GM19452 (cell line): ENCODE data around the gene PRRT2.

Experiments used
- ATAC-seq: cut with Tn5 transposase; IDR thresholded peaks from one replicate; pipeline ENCODE4 v1.9.1; 2021; ENCODE audit not compliant: unreplicated experiment

The PRRT2 gene

GRCh38 chr16:29811170-29811895 lies 660 bp upstream of the PRRT2 start:
- no peak for ATAC-seq

- no peak for ATAC-seq
Measured at GRCh38 chr16:29812754-29813643, 1.0 kb downstream of the PRRT2 start.

DNA sequence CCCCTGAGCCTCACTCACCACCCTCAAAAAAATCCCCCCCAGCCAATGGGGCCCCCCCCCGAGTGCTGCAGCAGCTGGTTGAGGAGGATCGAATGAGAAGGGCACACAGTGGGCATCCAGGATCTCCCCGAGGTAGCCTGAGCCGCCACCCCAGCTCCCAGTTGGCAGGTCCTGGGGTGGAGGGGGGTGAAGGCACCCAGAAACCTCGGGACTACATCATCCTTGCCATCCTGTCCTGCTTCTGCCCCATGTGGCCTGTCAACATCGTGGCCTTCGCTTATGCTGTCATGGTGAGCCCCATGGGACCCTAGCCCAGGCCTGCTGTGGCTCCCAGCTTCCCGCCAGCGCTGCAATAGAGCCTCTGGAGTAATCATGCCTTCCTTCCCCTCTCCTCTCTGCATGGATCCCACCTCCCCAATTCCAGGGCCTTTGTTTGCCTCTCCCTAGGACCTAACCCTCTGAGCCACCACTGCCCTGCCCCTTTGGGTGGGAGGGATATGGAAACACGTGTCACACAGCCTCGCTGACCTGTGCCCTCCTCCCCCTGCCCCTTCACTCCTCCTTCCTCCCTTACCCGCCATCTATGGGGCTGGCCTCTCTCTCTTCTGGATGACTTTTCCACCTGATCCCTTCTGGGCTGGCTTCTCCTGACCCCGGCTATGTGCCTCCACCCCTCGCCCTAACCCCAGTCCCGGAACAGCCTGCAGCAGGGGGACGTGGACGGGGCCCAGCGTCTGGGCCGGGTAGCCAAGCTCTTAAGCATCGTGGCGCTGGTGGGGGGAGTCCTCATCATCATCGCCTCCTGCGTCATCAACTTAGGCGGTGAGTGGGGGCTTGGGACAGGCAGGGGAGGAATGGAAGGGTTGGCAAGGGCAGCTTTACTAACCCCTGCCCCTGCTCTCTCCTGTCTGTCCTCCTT lies 1.9 kb downstream of the PRRT2 start:
- ATAC-seq: no peak

DNA sequence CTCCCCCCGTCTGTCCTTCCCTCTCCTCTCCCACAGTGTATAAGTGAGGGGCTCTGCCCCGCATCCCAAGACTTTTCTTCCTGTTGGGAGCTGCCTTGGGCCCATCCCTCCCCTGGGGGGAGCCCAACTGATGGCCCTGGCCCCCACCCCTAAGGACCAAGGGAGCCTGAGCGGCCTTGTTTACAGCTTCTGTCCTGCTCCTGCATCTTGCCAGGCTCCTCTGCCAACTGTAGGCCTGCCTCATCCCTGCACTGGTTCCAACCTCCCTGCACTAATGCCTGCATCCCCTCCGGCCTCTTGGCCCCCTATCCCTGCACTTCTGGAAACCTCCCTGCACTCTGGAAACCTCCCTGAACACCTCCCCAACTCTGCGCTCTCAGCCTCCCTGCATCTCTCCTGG lies 2.6 kb downstream of the PRRT2 start:
- ATAC-seq: no peak

DNA sequence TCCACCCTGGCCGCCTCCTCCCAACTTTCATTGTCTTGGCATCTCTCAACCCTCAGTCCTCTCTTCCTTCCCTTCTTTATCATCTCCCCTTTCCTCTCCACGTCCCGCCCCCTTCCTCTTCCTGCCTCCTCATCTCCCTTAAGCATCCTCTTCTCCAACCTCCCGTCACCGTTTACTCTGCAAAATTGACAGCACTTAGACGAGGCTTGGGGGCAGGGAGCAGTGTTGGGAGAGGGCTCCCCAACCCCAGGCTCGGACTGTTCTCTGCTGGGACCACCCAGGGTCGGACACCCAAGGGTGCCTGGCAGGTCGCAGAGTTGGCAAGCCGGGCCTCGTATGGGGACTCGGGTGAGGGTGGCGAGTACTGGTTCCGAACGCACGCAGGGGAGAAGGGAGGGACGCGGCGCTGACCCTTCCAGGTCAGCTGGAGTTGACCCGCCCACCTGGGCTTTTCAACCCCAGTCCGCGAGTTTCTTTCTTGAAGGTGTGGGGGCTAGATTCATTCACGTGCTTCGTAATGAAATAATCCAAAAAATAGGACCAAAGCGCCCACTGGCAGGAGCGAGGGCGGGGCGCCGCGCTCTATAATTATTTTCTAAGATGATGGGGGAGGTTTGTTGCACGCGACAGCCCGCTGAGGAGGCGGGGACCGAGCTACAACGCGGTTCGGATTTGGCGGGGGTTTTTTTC lies 3.2 kb downstream of the PRRT2 start:
- no peak for ATAC-seq

GRCh38 chr16:29815793-29816693 lies 4.0 kb downstream of the PRRT2 start, which contains the start of gene PAGR1:
Gene PAGR1 (plus strand): TSS chr16:29816152. CDS start chr16:29816526, 374 bp downstream.
- ATAC-seq: peak; percentile 59

DNA sequence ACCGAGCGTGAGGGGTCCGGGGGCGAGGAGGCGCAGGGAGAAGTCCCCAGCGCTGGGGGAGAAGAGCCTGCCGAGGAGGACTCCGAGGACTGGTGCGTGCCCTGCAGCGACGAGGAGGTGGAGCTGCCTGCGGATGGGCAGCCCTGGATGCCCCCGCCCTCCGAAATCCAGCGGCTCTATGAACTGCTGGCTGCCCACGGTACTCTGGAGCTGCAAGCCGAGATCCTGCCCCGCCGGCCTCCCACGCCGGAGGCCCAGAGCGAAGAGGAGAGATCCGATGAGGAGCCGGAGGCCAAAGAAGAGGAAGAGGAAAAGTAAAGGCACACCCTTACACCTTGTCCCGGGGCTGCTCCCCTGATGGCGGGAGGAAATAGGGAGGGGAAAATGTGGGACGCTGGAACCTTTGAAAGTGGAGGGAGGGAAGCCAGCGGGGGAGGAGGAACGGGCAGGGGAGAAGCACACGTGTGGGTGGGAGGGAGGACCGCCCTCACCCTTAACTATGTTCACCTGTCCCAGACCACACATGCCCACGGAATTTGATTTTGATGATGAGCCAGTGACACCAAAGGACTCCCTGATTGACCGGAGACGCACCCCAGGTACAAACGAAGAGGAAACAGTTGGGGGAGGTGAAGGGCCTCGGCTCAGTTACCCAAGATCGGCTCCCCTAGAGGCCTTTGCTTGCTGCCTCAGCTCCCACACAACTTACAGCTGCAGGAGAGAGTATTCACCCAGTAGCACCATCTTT lies 4.9 kb downstream of the PRRT2 start:
- ATAC-seq: peak; percentile 12

DNA sequence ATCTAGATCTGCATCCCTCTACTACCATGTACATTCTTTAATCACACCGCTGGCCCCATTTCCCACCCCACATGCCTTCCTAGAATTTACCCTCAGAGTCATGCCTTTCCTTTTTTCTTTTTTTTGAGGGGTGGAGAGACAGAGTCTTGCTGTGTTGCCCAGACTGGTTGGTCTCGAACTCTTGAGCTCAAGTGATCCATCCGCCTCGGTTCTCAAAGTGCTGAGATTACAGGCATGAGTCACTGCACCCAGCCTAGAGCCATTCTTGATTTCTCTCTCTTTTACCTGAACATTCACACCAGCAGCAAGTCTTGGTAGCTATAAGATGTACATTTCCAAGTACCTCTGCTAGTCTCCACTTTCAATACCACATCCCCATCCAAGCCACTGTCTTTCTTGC lies 6.1 kb downstream of the PRRT2 start:
- ATAC-seq: no peak

- no peak for ATAC-seq
Measured at GRCh38 chr16:29819506-29819905, 7.5 kb downstream of the PRRT2 start.

GRCh38 chr16:29820271-29820701 lies 8.3 kb downstream of the PRRT2 start, which contains the start of gene MVP:
Gene MVP (plus strand): TSS chr16:29820462. CDS start chr16:29830550, 10,088 bp downstream.
- no peak for ATAC-seq

DNA sequence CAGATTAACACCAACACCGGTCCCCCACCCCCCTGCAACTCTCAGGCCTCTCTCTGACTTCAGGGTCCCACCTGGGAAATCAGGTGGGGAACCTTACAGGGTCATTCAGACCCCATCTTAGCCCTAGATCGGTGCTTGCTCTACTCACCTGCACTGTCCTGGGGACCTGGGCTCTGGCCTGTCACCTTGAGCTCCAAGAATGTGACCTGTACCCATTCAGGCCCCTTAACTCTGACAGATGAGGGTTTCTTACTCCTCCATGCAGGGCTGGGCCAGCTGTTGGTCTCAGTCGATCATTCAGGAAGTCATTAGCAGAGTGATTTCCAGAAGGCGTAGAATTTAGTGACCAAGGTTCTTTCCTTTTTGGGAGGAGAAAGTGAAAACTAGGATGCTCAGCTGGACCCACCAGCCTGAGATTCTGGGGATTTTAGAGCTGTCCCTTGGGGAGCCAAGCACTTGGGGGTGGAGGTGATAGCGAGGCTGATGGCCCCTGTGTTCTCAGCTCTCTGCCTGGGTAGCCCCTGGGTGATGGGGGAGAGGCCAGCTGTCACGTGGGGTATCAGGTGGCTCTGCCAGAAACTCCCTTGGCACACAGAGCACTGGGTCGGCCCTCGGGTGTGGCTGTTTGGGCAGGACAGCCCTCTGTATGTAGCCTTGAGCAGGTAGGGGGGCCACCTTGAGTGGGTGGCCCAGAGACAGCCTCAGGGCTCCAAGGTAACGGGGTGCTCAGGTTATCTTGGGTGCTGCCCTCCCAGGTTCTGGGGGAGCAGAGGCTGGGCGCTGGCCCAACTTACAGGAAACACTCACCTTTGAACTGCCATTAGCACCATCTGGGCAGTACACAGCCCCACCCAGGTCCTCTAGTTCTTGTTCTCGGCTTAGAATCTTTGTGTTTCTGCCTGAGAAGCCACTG lies 9.0 kb downstream of the PRRT2 start:
- ATAC-seq: peak; percentile 43

DNA sequence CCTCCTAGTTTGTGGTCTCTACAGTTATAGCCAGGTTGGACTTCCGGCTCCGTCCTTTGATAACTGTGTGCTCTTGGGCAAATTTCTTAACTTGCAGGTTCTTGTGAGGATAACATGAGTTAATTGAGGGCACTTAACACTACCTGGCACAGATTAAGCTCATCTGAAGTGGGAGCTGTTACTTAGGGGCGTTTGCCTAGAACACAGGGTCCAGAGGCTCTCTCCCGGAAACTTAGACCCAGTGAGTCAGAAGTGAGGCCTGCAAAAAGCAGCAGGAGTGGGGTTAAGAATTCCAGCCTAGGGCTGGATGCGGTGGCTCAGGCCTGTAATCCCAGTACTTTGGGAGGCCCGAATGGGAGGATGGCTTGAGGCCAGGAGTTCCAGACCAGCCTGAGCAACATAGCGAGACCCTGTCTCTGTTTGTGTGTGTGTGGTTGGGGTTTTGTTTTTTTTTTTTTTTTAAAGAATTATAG lies 9.7 kb downstream of the PRRT2 start:
- no peak for ATAC-seq

DNA sequence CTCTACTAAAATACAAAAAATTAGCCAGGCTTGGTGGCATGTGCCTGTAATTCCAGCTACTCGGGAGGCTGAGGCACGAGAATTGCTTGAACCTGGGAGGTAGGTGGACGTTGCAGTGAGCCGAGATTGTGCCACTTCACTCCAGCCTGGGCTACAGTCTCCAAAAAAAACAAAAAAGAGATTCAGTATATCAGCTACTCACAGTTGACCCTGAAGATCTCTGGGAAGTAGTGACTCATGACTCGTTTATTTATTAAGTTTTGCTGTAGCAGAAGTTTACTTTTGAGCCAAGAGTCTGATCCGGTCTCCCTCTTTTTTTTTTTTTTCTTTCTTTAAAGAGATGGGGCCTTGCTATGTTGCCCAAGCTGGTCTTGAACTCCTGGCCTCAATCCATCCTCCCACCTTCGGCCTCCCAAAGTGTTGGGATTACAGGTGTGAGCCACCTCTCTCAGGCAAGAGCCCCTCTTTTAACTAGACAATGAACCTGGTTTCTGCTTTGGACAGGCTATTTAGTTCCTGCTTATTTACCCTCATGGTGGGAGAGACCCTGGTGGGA lies 12.7 kb downstream of the PRRT2 start:
- no peak for ATAC-seq

DNA sequence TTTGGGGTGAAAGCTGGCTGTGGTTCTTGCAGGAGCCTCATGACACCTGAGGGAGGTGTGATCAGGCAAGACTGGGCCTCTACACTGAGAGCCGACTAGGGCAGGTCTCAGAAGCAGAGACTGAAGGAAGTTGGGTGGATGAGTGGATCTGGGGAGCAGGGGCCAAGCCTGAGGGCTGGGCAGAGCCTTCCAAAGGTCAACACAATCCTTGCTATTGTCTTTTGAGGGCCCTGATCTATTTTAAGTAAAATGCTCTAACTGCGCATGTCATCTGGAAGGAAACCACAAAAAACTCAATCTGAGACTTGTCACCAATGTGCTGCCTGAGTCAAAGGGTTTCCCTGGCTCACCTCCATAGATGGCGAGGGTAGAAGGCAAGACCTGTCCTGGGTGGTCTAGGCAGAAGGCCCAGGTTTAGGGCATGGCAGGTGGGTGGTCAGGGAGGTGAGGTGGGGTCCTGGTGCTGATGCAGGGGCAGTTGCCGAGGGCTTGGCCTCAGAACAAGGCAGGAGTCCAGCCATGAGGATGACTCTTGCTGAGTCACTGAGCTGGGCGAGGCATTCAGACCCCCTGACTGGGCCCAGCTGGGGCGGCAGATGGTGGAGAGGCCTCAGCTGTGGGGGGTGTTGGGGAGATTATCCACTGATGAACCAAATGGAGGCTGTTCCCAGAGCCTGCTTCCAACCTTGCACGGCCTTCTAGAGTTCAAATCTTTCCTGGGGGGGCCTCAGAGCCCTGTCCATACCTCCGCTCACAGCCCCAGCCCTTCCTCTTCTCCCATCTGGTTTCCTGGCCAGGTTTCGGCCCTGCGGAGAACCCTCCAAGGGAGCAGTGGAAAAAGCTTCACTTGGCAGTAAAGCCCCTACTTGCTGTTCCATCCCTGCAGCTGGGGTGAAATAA lies 13.4 kb downstream of the PRRT2 start:
- no peak for ATAC-seq

DNA sequence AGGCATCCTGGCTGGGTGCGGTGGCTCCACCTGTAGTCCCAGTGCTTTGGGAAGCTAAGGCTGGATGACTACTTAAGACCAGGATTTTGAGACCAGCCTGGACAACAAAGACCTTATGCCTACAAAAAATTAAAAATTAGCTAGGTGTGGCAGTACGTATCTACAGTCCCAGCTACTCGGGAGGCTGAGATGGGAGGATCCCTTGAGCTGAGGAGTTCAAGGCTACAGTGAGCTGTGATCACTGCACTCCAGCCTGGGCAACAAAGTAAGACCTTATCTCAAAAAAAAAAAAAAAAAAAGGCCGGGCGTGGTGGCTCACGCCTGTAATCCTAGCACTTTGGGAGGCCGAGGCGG lies 14.3 kb downstream of the PRRT2 start:
- ATAC-seq: no peak

GRCh38 chr16:29830774-29831173 lies 18.8 kb downstream of the PRRT2 start:
- no peak for ATAC-seq
